GM12878 (cell line): ENCODE measurements around the gene SF3B4. TPM values are rescaled to one million over a fixed set of nuclear protein-coding genes. Genes with fewer than 3 reads are reported as not detected.

Experiments used
- ATAC-seq: fragments of 200-7000 bp; cut with Tn5 transposase; 3 replicates; pipeline ENCODE4 v1.9.1; 2020; ENCODE audit warnings: mild to moderate bottlenecking, moderate library complexity
- BruUV-seq: library from RNA; stranded (reverse); fragments of 400-500 nt; replicated peaks from 2 replicates; lab custom pipeline; 2021; lab: Mats Ljungman, UMichigan
- CTCF ChIA-PET: fragments of 300-600 bp; sonication (Branson Sonifier 250); formaldehyde crosslinking; extraction: SDS; loops from one replicate; lab custom pipeline; 2021; ENCODE audit warnings: inconsistent platforms; lab: Yijun Ruan, JAX
- POLR2A ChIA-PET: fragments of 350-600 bp; formaldehyde crosslinking; extraction: SDS; loops from one replicate; lab custom pipeline; 2021; ENCODE audit warnings: inconsistent platforms; lab: Charles Lee
- RAD21 ChIA-PET: fragments of 300-600 bp; sonication (Branson Sonifier 250); formaldehyde crosslinking; loops from one replicate; lab custom pipeline; 2023; ENCODE audit warnings: antibody characterized with exemption; ENCODE audit not compliant: unreplicated experiment; lab: Charles Lee
- SMC1A ChIA-PET: fragments of 300-600 bp; sonication (Branson Sonifier 250); formaldehyde crosslinking; loops from one replicate; lab custom pipeline; 2023; ENCODE audit not compliant: unreplicated experiment, uncharacterized antibody; lab: Charles Lee
- DNase-seq: peaks from one replicate; pipeline ENCODE4 v3.0.0-alpha.2; 2011; ENCODE audit warnings: low read depth, low spot score
- FAIRE-seq: peaks from 3 replicates; lab custom pipeline; 2011; peaks lifted over from hg19 to GRCh38; lab: Jason Lieb, UNC
- H2AFZ ChIP-seq: 2 replicates; pipeline ENCODE4 v1.6.0; 2011; ENCODE audit warnings: low read depth, low read length, control low read depth; ENCODE audit not compliant: control insufficient read depth
- H3K27ac ChIP-seq: 2 replicates; pipeline ENCODE4 v1.5.1; 2011; ENCODE audit warnings: control low read depth; ENCODE audit not compliant: control insufficient read depth, insufficient read depth
- H3K27me3 ChIP-seq, 2 experiments: replicated peaks in 1 of 2; 2 replicates each; pipeline versions ENCODE4 v1.6.0 to v1.6.1; 2011; ENCODE audit warnings: low read length in 1 of 2; ENCODE audit not compliant: control insufficient read depth in 2 of 2, insufficient read depth in 2 of 2
- H3K36me3 ChIP-seq, 2 experiments: 2 replicates each; pipeline ENCODE4 v1.5.1; 2011; ENCODE audit warnings: low read length in 1 of 2; ENCODE audit not compliant: control insufficient read depth in 2 of 2, insufficient read depth in 2 of 2
- H3K4me1 ChIP-seq: 2 replicates; pipeline ENCODE4 v1.6.1; 2011; ENCODE audit warnings: mild to moderate bottlenecking, low read length, moderate library complexity, mixed read lengths; ENCODE audit not compliant: control insufficient read depth, insufficient read depth
- H3K4me2 ChIP-seq: 2 replicates; pipeline ENCODE4 v1.6.0; 2011; ENCODE audit warnings: control low read depth; ENCODE audit not compliant: control insufficient read depth, insufficient read depth
- H3K4me3 ChIP-seq: fragments of 200-600 bp; sonication (generic); 2 replicates; pipeline ENCODE4 v1.5.1; 2016
- H3K79me2 ChIP-seq: 2 replicates; pipeline ENCODE4 v1.6.0; 2011; ENCODE audit warnings: low read length; ENCODE audit not compliant: control insufficient read depth, insufficient read depth
- H3K9ac ChIP-seq: 2 replicates; pipeline ENCODE4 v1.8.0; 2011; ENCODE audit warnings: low read length, control low read depth, mixed read lengths; ENCODE audit not compliant: control insufficient read depth, insufficient read depth
- H3K9me3 ChIP-seq: replicated peaks from 3 replicates; pipeline ENCODE4 v1.5.1; 2011; ENCODE audit warnings: mild to moderate bottlenecking, low read length; ENCODE audit not compliant: control insufficient read depth, insufficient read depth
- H4K20me1 ChIP-seq: 2 replicates; pipeline ENCODE4 v1.6.0; 2011; ENCODE audit not compliant: control insufficient read depth, insufficient read depth
- BCL11A ChIP-seq: IDR thresholded peaks from 2 replicates; pipeline ENCODE4 v1.6.1; 2011; ENCODE audit warnings: low read depth, low read length
- CHD2 ChIP-seq: IDR thresholded peaks from 2 replicates; pipeline ENCODE4 v1.6.1; 2011; ENCODE audit warnings: low read depth, low read length, improper control_type of control experiment, borderline replicate concordance
- CHD4 ChIP-seq: fragments of 200-600 bp; sonication (generic); IDR thresholded peaks from 2 replicates; pipeline ENCODE4 v1.6.1; 2016; ENCODE audit warnings: mild to moderate bottlenecking
- E2F8 ChIP-seq: fragments of 450-650 bp; IDR thresholded peaks from 2 replicates; pipeline ENCODE4 v1.6.1; 2018; ENCODE audit warnings: mild to moderate bottlenecking, low read depth, moderate library complexity; ENCODE audit not compliant: partially characterized antibody
- HCFC1 ChIP-seq: fragments of 150-350 bp; IDR thresholded peaks from 2 replicates; pipeline ENCODE4 v1.6.1; 2014; ENCODE audit warnings: low read length
- HDAC6 ChIP-seq: fragments of 200-600 bp; sonication (generic); IDR thresholded peaks from one replicate; pipeline ENCODE4 v1.8.0; 2017; ENCODE audit warnings: antibody characterized with exemption; ENCODE audit not compliant: unreplicated experiment
- IKZF2 ChIP-seq, 2 experiments: fragments of 450-650 bp; IDR thresholded peaks; 2 replicates each; pipeline ENCODE4 v1.6.1; 2017; ENCODE audit warnings: mild to moderate bottlenecking in 2 of 2, moderate library complexity in 2 of 2
- IRF3 ChIP-seq: fragments of 450-650 bp; IDR thresholded peaks from 2 replicates; pipeline ENCODE4 v1.6.1; 2014; ENCODE audit warnings: mild to moderate bottlenecking
- PBX3 ChIP-seq: IDR thresholded peaks from 2 replicates; pipeline ENCODE4 v1.6.1; 2011; ENCODE audit warnings: mild to moderate bottlenecking, low read depth, low read length, moderate library complexity; ENCODE audit not compliant: insufficient replicate concordance
- RELA ChIP-seq: fragments of 450-650 bp; IDR thresholded peaks from 2 replicates; pipeline ENCODE4 v1.8.0; 2014; ENCODE audit warnings: borderline replicate concordance; ENCODE audit not compliant: partially characterized antibody
- RUNX3 ChIP-seq: IDR thresholded peaks from 2 replicates; pipeline ENCODE4 v1.6.1; 2012; ENCODE audit warnings: low read length, inconsistent platforms
- SKIL ChIP-seq: fragments of 450-650 bp; IDR thresholded peaks from 2 replicates; pipeline ENCODE4 v1.6.1; 2017; ENCODE audit warnings: mild to moderate bottlenecking, low read depth, inconsistent platforms; ENCODE audit not compliant: poor library complexity, severe bottlenecking
- SMAD5 ChIP-seq: IDR thresholded peaks from 2 replicates; pipeline ENCODE4 v1.6.1; 2016; ENCODE audit warnings: antibody characterized with exemption, low read depth
- SRF ChIP-seq, 2 experiments: IDR thresholded peaks; 2 replicates each; pipeline ENCODE4 v1.6.1; 2011; ENCODE audit warnings: low read depth in 2 of 2, low read length in 2 of 2, mild to moderate bottlenecking in 1 of 2, moderate library complexity in 1 of 2
- STAT1 ChIP-seq: fragments of 450-650 bp; conservative IDR thresholded peaks from 2 replicates; pipeline ENCODE4 v1.6.1; 2014; ENCODE audit warnings: antibody characterized with exemption, mild to moderate bottlenecking
- SUPT20H ChIP-seq: IDR thresholded peaks from 2 replicates; pipeline ENCODE4 v1.6.1; 2011; ENCODE audit warnings: low read depth, mild to moderate bottlenecking, low read length, moderate library complexity, borderline replicate concordance; ENCODE audit not compliant: control insufficient read depth
- YBX1 ChIP-seq: fragments of 450-650 bp; IDR thresholded peaks from 2 replicates; pipeline ENCODE4 v1.6.1; 2016; ENCODE audit warnings: antibody characterized with exemption
- ZNF24 ChIP-seq: fragments of 450-650 bp; IDR thresholded peaks from 2 replicates; pipeline ENCODE4 v1.6.1; 2017; ENCODE audit warnings: antibody characterized with exemption, mild to moderate bottlenecking
- ZNF622 ChIP-seq: fragments of 450-650 bp; IDR thresholded peaks from 2 replicates; pipeline ENCODE4 v1.6.1; 2017; ENCODE audit warnings: mild to moderate bottlenecking, inconsistent platforms
- WGBS: methylation state at CpG from one replicate; pipeline ENCODE4 v1.1.6; 2016; ENCODE audit warnings: low lambda C conversion rate; ENCODE audit not compliant: insufficient replicate concordance, insufficient coverage; ENCODE audit errors: missing lambda C conversion rate; 5-methylcytosine and 5-hydroxymethylcytosine counted together
- in situ Hi-C: fragments of 300-500 bp; cut with MboI; formaldehyde crosslinking; loops from 9 replicates; pipeline ENCODE4 v1.14.3; 2018; ENCODE audit warnings: mixed read lengths
- intact Hi-C: fragments of 100-400 bp; cut with micrococcal nuclease; formaldehyde crosslinking; loops from one replicate; pipeline ENCODE4 v1.14.2; 2022; ENCODE audit not compliant: unreplicated experiment
- polyA plus RNA-seq, 11 experiments: library from polyadenylated mRNA; depleted of rRNA in 4 of 11; unstranded in 6 of 11; stranded (reverse) in 5 of 11; fragments of >200 nt; fragmentation: Nextera tagmentation in 4 of 11; fragmentation: Illumina TruSeq in 1 of 11; extraction: Ambion mirVana in 4 of 11; extraction: Trizol in 1 of 11; gene quantifications; 1 replicate in 1 of 11; 2 replicates in 10 of 11; pipeline versions ENCODE4 v1.2.1 to v1.2.3, GENCODE V29; 2011 to 2016; ENCODE audit warnings: inconsistent platforms in 2 of 11, missing spikeins in 2 of 11, low read depth in 1 of 11
- total RNA-seq, 4 experiments: library from RNA; depleted of rRNA in 3 of 4; stranded (reverse); fragments of >200 nt in 3 of 4; fragmentation: Illumina TruSeq in 1 of 4; extraction: Trizol in 1 of 4; gene quantifications; 2 replicates each; pipeline versions ENCODE4 v1.2.1 to v1.2.3, GENCODE V29; 2013 to 2021

The SF3B4 gene
- total and polyA plus RNA-seq, 10 of the 15 experiments (the other 5 are each of a cell fraction or from before 2014, with no cell fraction given): 1.9 to 146 (median 27.5) TPM

GRCh38 chr1:149925345-149925744 is 2.3 kb downstream of the SF3B4 start (continued):
- TF ChIP-seq SMAD5 (no peak), RUNX3 (no peak), SKIL (no peak), YBX1 (no peak), HCFC1 (no peak), IRF3 (no peak), ZNF24 (no peak), IKZF2 (IDR thresholded peaks at IDR 0.05) (no peak), CHD2 (no peak)
- TF ChIP-seq, all 136 proteins: peak for 0

- no peak overlapping the region for H3K4me2 ChIP-seq
- H3K4me3 ChIP-seq: no peak overlapping the region
- CTCF ChIA-PET: no interaction called here
- no peaks in the 10 kb centered on the region for H4K20me1 ChIP-seq
- peaks cover 10% of the 10 kb centered on the region for H3K4me1 ChIP-seq
- in situ Hi-C loops (no loop called here), intact Hi-C loops (no loop called here)
- H3K9ac ChIP-seq: no peak overlapping the region
- H3K27me3 ChIP-seq: no peaks in the 10 kb centered on the region
- FAIRE-seq (no peak), DNase-seq (no peak), ATAC-seq (no peak)
- peaks cover 28% of the 10 kb centered on the region for H3K79me2 ChIP-seq
- POLR2A ChIA-PET: no interaction called here
- RAD21 ChIA-PET: no interaction called here
- H3K36me3 ChIP-seq: peaks cover 7 to 11% of the 10 kb centered on the region in 2 experiments
- WGBS: 92% methylated on average over 10 of the region's 10 CpGs
- BruUV-seq: no TSS peak
- SMC1A ChIA-PET: no interaction called here
- H3K9me3 ChIP-seq: no peaks in the 10 kb centered on the region
- no peak overlapping the region for H2AFZ ChIP-seq
- H3K27ac ChIP-seq: no peak overlapping the region
- TF ChIP-seq HDAC6 (no peak), SUPT20H (no peak), IKZF2 (IDR thresholded peaks at IDR 0.05) (no peak), PBX3 (no peak), ZNF622 (no peak), RELA (no peak), CHD4 (no peak), STAT1 (no peak), E2F8 (no peak), BCL11A (no peak), SRF (IDR thresholded peaks at IDR 0.05; ENCODE audit: low read depth in 2 of 2, low read length in 2 of 2) (no peak)
These were observed 4.0 kb downstream of the SF3B4 start for GRCh38 chr1:149923626-149924025.
